Esophagus squamous epithelium (tissue), 4 donors: ENCODE results near the gene BOLA2B.

Source experiments
- CTCF ChIP-seq, 6 experiments: fragments of 450-650 bp in 4 of 6; fragments of 200-600 bp in 2 of 6; sonication (generic) in 2 of 6; IDR thresholded peaks; one replicate each; pipeline ENCODE4 v1.5.1; 2016 to 2019; ENCODE audit warnings: antibody characterized with exemption in 6 of 6, mild to moderate bottlenecking in 4 of 6, moderate library complexity in 4 of 6
- POLR2A ChIP-seq, 4 donors: fragments of 450-650 bp; IDR thresholded peaks; one replicate each; pipeline ENCODE4 v1.6.1; 2017; ENCODE audit warnings: antibody characterized with exemption in 4 of 4, mild to moderate bottlenecking in 4 of 4, moderate library complexity in 3 of 4

GRCh38 chr16:30187556-30187865, 6.0 kb downstream of the BOLA2B start:
- TF ChIP-seq CTCF (IDR thresholded peaks at IDR 0.05) (no peak), POLR2A (IDR thresholded peaks at IDR 0.05) (no peak)
